ENCODE measurements around the gene ETHE1.

The ETHE1 gene

DNA sequence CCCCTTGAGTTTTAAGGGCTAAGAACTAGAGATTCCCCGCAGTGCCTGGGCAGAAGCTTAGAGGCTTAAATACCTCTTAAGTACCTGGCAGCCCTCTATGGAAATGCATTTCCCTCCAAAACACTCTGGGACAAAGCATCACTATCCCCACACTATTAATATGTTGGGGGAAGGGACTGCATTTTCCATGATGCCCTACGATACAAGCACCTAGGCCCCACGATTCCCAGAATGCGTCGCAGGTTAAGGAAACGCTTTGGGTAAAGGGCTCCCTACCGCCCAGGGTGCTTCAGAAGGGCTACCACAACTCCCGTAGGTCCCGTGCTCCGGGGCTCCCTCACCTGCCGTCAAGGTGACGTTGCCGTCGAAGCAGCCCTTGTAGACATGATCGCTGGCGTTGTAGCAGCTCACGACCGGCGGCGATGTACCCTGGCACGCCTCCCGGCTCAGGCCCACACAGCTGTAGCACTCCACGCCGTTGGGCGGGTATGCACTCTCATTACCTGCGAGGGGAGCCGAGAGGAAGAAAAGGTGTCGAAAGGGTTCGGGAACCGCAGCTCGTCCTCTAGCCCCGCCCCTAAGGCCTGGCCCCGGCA lies 64.1 kb downstream of the ETHE1 start:
- no peak for DNase-seq

GRCh38 chr19:43462383-43462782 lies 64.6 kb downstream of the ETHE1 start:
- no peak for DNase-seq

DNA sequence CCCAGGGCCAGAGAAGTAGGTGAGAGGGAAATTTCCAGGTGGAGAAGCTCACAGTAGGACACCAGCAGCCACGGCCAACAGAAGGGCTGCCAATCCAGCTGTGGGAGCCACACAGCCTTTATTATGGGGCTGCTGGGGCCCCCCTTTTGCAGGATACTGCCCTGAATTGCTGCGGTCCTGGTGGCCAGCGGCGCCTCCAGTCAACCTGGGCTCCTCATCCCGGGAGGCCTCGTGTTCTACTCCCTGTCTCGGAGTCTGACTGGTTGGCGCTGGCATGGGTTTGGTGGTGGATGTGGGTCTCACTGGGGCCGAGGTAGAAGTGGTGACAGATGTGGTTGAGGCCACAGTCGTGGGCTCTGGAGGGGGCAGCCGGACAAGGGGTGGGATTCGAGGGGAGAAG lies 65.7 kb downstream of the ETHE1 start:
- no peak for DNase-seq

DNA sequence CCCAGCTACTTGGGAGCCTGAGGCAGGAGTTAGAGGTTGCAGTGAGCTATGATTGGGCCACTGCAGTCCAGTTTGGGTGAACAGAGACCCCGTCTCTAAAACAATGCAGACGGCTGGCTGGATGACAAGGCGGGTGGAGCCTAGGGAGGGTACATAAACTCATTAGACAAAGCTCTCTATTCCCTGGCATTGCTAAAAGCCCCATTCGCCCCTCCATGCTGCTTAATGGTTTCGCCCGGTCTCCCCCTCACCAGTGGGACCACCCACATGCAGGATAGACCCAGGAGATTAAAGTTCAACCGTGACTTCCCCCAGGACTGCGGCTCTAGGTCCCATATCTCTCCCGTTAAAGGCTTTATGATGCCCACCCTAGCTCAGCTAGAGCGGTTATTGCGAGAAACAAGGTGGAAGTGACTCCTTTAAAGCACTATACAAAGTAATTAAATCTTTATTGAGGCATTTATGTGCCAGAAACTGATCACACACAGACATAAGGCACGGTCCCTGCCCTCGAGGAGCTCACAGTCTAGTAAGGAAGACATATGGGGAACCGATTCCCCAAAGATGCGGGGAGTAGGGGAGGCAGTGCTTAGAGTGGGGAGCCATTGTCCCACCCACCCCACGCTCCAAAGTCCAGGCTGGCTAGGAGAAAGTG lies 66.5 kb downstream of the ETHE1 start:
- DNase-seq: no peak

DNA sequence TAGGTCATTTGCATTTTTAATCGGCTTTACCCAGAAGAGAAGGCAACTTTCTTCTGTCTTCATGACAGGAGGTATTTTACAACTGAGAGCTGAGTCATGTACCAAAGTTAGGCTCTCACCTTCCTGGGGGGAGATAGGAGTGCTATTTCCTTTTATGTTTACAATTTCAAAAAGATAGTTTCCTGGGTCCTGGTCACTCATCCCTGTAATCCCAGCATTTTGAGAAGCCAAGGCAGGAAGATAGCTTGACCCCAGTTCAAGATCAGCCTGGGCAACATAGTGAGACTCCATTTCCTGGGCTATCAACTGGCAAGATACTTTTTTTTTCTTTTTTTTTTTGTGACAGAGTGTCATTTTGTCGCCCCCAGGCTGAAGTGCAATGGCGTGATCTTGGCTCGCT lies 69.2 kb downstream of the ETHE1 start:
- no peak for DNase-seq

All from NCI-H69 (cell line).